HFFc6 (cell line): ENCODE measurements around the gene METTL22. TPM values are rescaled to one million over a fixed set of nuclear protein-coding genes. Genes with fewer than 3 reads are reported as not detected.

ENCODE experiments used
- DNase-seq: peaks from one replicate; pipeline ENCODE4 v3.0.0-alpha.2; 2018
- H3K27ac Mint-ChIP-seq: 2 replicates; pipeline ENCODE4 v1.8.0; 2020; ENCODE audit warnings: mild to moderate bottlenecking, mixed read lengths
- H3K27me3 Mint-ChIP-seq: 2 replicates; pipeline ENCODE4 v1.8.0; 2021; ENCODE audit warnings: mild to moderate bottlenecking, moderate library complexity, mixed read lengths; ENCODE audit not compliant: insufficient read depth
- H3K36me3 Mint-ChIP-seq: 2 replicates; pipeline ENCODE4 v1.8.0; 2021; ENCODE audit warnings: low read depth, mixed read lengths
- H3K4me1 Mint-ChIP-seq: 2 replicates; pipeline ENCODE4 v1.8.0; 2020; ENCODE audit warnings: low read depth, mixed read lengths
- H3K4me3 Mint-ChIP-seq: 2 replicates; pipeline ENCODE4 v1.8.0; 2020; ENCODE audit warnings: mild to moderate bottlenecking, moderate library complexity, mixed read lengths
- H3K9me3 Mint-ChIP-seq: 2 replicates; pipeline ENCODE4 v1.8.0; 2020; ENCODE audit warnings: mild to moderate bottlenecking, mixed read lengths
- CTCF ChIP-seq: fragments of 200-600 bp; sonication (generic); IDR thresholded peaks from 2 replicates; pipeline ENCODE4 v1.5.0; 2021; ENCODE audit warnings: antibody characterized with exemption, mild to moderate bottlenecking
- total RNA-seq, 6 experiments: library from RNA; stranded (reverse); fragmentation: NEBNext Ultra II Directional; extraction: Animal tissue kit (Norgen Biotek cat#: 25700); gene quantifications; 2 replicates in 1 of 6; 3 replicates in 5 of 6; pipeline ENCODE4 v1.2.3, GENCODE V29; 2021

METTL22 gene
- total RNA-seq, 6 experiments from 2014 or later, result 33.5 to 38.0 (median 36.0) TPM

GRCh38 chr16:8576141-8577004 is 45.1 kb upstream of the METTL22 start:
- Mint-ChIP-seq H3K27me3 (peaks cover 7% of the 10 kb centered on the region), H3K4me3 (no peak overlapping the region), H3K4me1 (peaks cover 14% of the 10 kb centered on the region), H3K27ac (no peak overlapping the region), H3K36me3 (no peaks in the 10 kb centered on the region), H3K9me3 (no peaks in the 10 kb centered on the region)
- TF ChIP-seq CTCF, result no peak
- DNase-seq, result no peak

GRCh38 chr16:8577678-8578304 is 43.7 kb upstream of the METTL22 start:
- Mint-ChIP-seq H3K27ac (no peak overlapping the region), H3K4me3 (no peak overlapping the region), H3K4me1 (peaks cover 9% of the 10 kb centered on the region), H3K9me3 (no peaks in the 10 kb centered on the region), H3K27me3 (peaks cover 14% of the 10 kb centered on the region), H3K36me3 (no peaks in the 10 kb centered on the region)
- TF ChIP-seq CTCF, result no peak
- no peak for DNase-seq

- Mint-ChIP-seq H3K27ac (no peak overlapping the region), H3K36me3 (no peaks in the 10 kb centered on the region), H3K4me1 (peaks cover 10% of the 10 kb centered on the region), H3K27me3 (peaks cover 17% of the 10 kb centered on the region), H3K4me3 (no peak overlapping the region), H3K9me3 (no peaks in the 10 kb centered on the region)
- TF ChIP-seq CTCF, result no peak
- no peak for DNase-seq
These were observed 41.9 kb upstream of the METTL22 start for GRCh38 chr16:8579559-8579958.

- no peak for TF ChIP-seq CTCF
- DNase-seq, result no peak
- Mint-ChIP-seq H3K9me3 (no peaks in the 10 kb centered on the region), H3K4me1 (peaks cover 10% of the 10 kb centered on the region), H3K4me3 (no peak overlapping the region), H3K27me3 (peaks cover 19% of the 10 kb centered on the region), H3K27ac (no peak overlapping the region), H3K36me3 (no peaks in the 10 kb centered on the region)
These were observed 39.5 kb upstream of the METTL22 start for GRCh38 chr16:8581831-8582580.

- Mint-ChIP-seq H3K36me3 (no peaks in the 10 kb centered on the region), H3K4me3 (no peak overlapping the region), H3K4me1 (peaks cover 10% of the 10 kb centered on the region), H3K27me3 (peaks cover 19% of the 10 kb centered on the region), H3K9me3 (no peaks in the 10 kb centered on the region; the same call in 1 of the 2 replicates), H3K27ac (no peak overlapping the region)
- no peak for TF ChIP-seq CTCF
- no peak for DNase-seq
These were observed 38.3 kb upstream of the METTL22 start for GRCh38 chr16:8583199-8583598.
